Loucy (cell line): ENCODE results near the gene CHEK2.
"Not testable (repeated sequence)": the region's sequence is repeated elsewhere in the genome, so short reads cannot be mapped to it uniquely, and the experiment has no call there.

ENCODE experiments used
- H2AFZ ChIP-seq: fragments of 200-600 bp; sonication (generic); 2 replicates; pipeline ENCODE4 v1.6.0; 2016; ENCODE audit warnings: antibody characterized with exemption, mild to moderate bottlenecking, low read length, moderate library complexity
- H3F3A ChIP-seq: fragments of 200-600 bp; 2 replicates; pipeline ENCODE4 v1.6.0; 2016; ENCODE audit warnings: antibody characterized with exemption, low read depth, mild to moderate bottlenecking
- H3K27me3 ChIP-seq: fragments of 200-600 bp; sonication (generic); 2 replicates; pipeline ENCODE4 v1.6.1; 2014; ENCODE audit warnings: low read length, mild to moderate bottlenecking; ENCODE audit not compliant: insufficient read depth, poor library complexity, severe bottlenecking
- H3K36me3 ChIP-seq: fragments of 200-600 bp; sonication (generic); 2 replicates; pipeline ENCODE4 v1.6.1; 2016; ENCODE audit warnings: low read length; ENCODE audit not compliant: insufficient read depth
- H3K4me1 ChIP-seq: fragments of 200-600 bp; sonication (generic); 2 replicates; pipeline ENCODE4 v1.5.1; 2014; ENCODE audit warnings: low read length, mild to moderate bottlenecking; ENCODE audit not compliant: insufficient read depth, poor library complexity, severe bottlenecking
- H3K4me2 ChIP-seq: fragments of 200-600 bp; sonication (generic); 2 replicates; pipeline ENCODE4 v1.6.0; 2014; ENCODE audit warnings: antibody characterized with exemption, low read length, low read depth, mild to moderate bottlenecking; ENCODE audit not compliant: poor library complexity, severe bottlenecking
- H3K4me3 ChIP-seq: fragments of 200-600 bp; sonication (generic); 2 replicates; pipeline ENCODE4 v1.5.1; 2014; ENCODE audit warnings: low read length, mild to moderate bottlenecking, mixed read lengths; ENCODE audit not compliant: poor library complexity, severe bottlenecking
- H3K79me2 ChIP-seq: fragments of 200-600 bp; sonication (generic); 2 replicates; pipeline ENCODE4 v1.6.1; 2014; ENCODE audit warnings: low read length; ENCODE audit not compliant: insufficient read depth
- H3K9ac ChIP-seq: fragments of 200-600 bp; sonication (generic); 2 replicates; pipeline ENCODE4 v1.6.0; 2014; ENCODE audit warnings: mild to moderate bottlenecking, low read depth, low read length, moderate library complexity; ENCODE audit not compliant: poor library complexity, severe bottlenecking
- H3K9me2 ChIP-seq: fragments of 200-600 bp; sonication (generic); replicated peaks from 2 replicates; pipeline ENCODE4 v1.6.1; 2016; ENCODE audit warnings: low read depth, low read length, mixed read lengths
- H3K9me3 ChIP-seq: fragments of 200-600 bp; sonication (generic); 2 replicates; pipeline ENCODE4 v1.6.1; 2014; ENCODE audit warnings: mild to moderate bottlenecking, antibody characterized with exemption, low read length, low read depth; ENCODE audit not compliant: insufficient read depth
- H4K20me1 ChIP-seq: fragments of 200-600 bp; sonication (generic); 2 replicates; pipeline ENCODE4 v1.6.0; 2014; ENCODE audit warnings: antibody characterized with exemption, low read length, mild to moderate bottlenecking; ENCODE audit not compliant: insufficient read depth, poor library complexity, severe bottlenecking
- EZH2phosphoT487 ChIP-seq: fragments of 200-600 bp; IDR thresholded peaks from 2 replicates; pipeline ENCODE4 v1.6.1; 2018; ENCODE audit warnings: antibody characterized with exemption, mild to moderate bottlenecking, moderate library complexity, borderline replicate concordance
- TF ChIP-seq, protein P1 (sequence below): fragments of 200-600 bp; sonication (generic); conservative IDR thresholded peaks from 2 replicates; pipeline ENCODE4 v1.5.1; 2014; ENCODE audit warnings: mild to moderate bottlenecking, antibody characterized with exemption, low read length

CHEK2 gene

DNA sequence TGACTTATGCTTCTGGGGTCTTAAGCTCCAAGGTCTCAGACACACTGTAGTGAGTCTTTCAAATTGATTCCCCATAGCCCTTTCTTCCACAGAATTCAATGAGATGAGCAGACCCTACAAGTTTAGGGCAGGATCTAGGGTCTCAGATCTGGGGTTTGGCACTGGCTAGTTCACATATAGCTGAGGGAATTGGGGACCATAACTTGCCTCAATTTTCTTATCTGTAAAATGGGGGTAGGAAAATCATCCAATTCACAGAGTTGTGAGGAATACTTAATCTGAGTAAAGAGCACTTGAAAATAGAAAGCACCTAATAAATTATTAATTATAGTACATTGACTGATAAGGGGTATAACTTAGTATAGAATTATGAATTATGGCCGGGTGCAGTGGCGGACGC is 25.0 kb upstream of the CHEK2 start:
- TF ChIP-seq, protein P1, sequence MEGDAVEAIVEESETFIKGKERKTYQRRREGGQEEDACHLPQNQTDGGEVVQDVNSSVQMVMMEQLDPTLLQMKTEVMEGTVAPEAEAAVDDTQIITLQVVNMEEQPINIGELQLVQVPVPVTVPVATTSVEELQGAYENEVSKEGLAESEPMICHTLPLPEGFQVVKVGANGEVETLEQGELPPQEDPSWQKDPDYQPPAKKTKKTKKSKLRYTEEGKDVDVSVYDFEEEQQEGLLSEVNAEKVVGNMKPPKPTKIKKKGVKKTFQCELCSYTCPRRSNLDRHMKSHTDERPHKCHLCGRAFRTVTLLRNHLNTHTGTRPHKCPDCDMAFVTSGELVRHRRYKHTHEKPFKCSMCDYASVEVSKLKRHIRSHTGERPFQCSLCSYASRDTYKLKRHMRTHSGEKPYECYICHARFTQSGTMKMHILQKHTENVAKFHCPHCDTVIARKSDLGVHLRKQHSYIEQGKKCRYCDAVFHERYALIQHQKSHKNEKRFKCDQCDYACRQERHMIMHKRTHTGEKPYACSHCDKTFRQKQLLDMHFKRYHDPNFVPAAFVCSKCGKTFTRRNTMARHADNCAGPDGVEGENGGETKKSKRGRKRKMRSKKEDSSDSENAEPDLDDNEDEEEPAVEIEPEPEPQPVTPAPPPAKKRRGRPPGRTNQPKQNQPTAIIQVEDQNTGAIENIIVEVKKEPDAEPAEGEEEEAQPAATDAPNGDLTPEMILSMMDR = no peak
- TF ChIP-seq EZH2phosphoT487 = no peak

DNA sequence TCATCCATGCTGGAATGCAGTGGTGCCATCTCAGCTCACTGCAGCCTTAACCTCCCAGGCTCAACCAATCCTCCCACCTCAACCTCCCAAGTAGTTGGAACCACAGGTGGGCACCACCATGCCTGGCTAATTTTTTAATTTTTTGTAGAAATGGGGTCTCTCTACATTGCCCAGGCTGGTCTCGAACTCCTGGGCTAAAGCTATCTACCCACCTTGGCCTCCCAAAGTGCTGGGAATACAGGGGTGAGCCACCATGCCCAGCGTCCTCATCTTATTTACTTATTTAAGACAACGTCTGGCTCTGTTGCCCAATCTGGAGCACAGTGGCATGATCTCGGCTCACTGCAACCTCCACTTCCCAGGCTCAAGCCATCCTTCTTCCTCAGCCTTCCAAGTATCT is 20.4 kb upstream of the CHEK2 start:
- H3K4me1 ChIP-seq, H3F3A ChIP-seq, H3K36me3 ChIP-seq, H3K9ac ChIP-seq, H3K9me2 ChIP-seq, H4K20me1 ChIP-seq, H3K4me3 ChIP-seq, H2AFZ ChIP-seq, H3K79me2 ChIP-seq, H3K27me3 ChIP-seq, H3K4me2 ChIP-seq, H3K9me3 ChIP-seq: not testable (repeated sequence)

More for the DNA sequence above, 25.0 kb upstream of the CHEK2 start:
- Histone ChIP-seq H3K9ac (no peak overlapping the region), H4K20me1 (no peaks in the 10 kb centered on the region), H3K79me2 (no peaks in the 10 kb centered on the region), H3K9me2 (no peaks in the 10 kb centered on the region), H3K36me3 (no peaks in the 10 kb centered on the region), H3F3A (no peaks in the 10 kb centered on the region), H3K4me2 (no peak overlapping the region), H3K4me1 (no peaks in the 10 kb centered on the region), H2AFZ (no peak overlapping the region), H3K27me3 (no peaks in the 10 kb centered on the region), H3K4me3 (no peak overlapping the region), H3K9me3 (no peaks in the 10 kb centered on the region)

DNA sequence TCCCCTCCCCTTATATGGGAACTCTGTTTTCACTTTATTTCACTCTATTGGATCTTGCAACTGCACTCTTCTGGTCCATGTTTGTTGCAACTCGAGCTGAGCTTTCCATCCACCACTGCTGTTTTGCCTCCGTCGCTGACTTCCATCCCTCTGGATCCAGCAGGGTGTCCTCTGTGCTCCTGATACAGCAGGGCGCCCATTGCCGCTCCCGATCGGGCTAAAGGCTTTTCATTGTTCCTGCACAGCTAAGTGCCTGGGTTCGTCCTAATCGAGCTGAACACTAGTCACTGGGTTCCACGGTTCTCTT is 19.8 kb upstream of the CHEK2 start:
- no peaks in the 10 kb centered on the region for H3K9me3 ChIP-seq
- peaks cover 6% of the 10 kb centered on the region for H3K4me1 ChIP-seq
- H2AFZ ChIP-seq = no peak overlapping the region
- no peaks in the 10 kb centered on the region for H3K9me2 ChIP-seq
- no peaks in the 10 kb centered on the region for H3F3A ChIP-seq
- no peak overlapping the region for H3K4me2 ChIP-seq
- H3K9ac ChIP-seq = no peak overlapping the region
- no peaks in the 10 kb centered on the region for H3K79me2 ChIP-seq
- no peaks in the 10 kb centered on the region for H4K20me1 ChIP-seq
- H3K4me3 ChIP-seq = no peak overlapping the region
- TF ChIP-seq, protein P1 = no peak
- no peak for TF ChIP-seq EZH2phosphoT487
- H3K36me3 ChIP-seq = no peaks in the 10 kb centered on the region
- no peaks in the 10 kb centered on the region for H3K27me3 ChIP-seq

DNA sequence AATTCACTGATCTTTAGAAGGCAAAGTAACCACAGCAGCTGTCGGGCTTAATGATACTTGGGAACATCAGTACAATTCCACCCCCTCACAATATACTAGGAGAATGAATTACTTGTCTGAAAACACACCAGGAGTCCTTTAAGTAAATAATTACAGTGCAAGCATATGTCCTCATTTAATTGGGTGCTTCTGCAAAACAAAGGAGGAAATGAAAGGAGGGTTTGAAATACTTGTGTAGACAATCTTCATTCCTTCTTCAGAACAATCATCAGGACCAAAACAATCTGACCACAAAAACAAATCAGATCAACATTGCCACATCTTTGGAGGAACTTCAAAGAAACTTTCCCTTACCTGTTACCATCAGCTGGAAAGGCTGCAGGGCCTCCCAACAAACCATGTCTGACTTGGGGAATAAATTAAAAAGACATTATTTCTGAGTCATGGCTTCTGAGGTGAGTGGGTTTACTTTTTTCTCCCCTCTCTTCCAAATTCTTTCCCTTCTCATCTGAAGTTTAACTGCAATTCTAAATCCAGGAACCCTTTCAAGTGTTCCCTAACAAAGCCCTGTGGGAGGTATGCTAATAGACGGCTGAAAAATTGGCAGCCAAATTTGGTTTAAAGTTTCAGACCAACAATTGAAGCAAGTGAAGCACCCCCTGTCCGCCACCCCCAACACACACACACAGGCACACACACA is 18.4 kb upstream of the CHEK2 start:
- Histone ChIP-seq H3K9me3 (no peaks in the 10 kb centered on the region), H3K4me1 (peaks cover 6% of the 10 kb centered on the region), H3F3A (no peaks in the 10 kb centered on the region), H3K79me2 (no peaks in the 10 kb centered on the region), H3K9me2 (no peaks in the 10 kb centered on the region), H3K27me3 (no peaks in the 10 kb centered on the region), H3K4me3 (no peak overlapping the region), H3K4me2 (peak overlapping the region; percentile 32), H4K20me1 (no peaks in the 10 kb centered on the region), H2AFZ (no peak overlapping the region), H3K36me3 (no peaks in the 10 kb centered on the region), H3K9ac (no peak overlapping the region)
- TF ChIP-seq, protein P1 = no peak
- no peak for TF ChIP-seq EZH2phosphoT487

DNA sequence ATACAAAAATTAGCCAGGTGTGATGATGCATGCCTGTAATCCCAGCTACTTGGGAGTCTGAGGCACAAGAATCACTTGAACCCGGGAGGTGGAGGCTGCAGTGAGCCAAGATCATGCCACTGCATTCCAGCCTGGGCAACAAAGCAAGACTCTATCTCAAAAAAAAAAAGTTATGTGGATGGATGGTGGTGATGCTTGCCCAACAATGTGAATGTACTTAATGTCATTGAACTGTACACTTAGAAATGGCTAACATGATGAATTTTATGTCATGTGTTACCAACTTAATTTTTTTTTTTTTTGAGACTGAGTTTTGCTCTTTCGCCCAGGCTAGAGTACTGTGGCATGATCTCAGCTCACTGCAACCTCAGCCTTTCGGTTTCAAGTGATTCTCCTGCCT is 12.9 kb upstream of the CHEK2 start:
- not testable (repeated sequence) for H2AFZ ChIP-seq, H3K36me3 ChIP-seq, H3K9me2 ChIP-seq, H3K9ac ChIP-seq, H4K20me1 ChIP-seq, H3K4me1 ChIP-seq, H3F3A ChIP-seq, H3K79me2 ChIP-seq, H3K4me3 ChIP-seq, H3K4me2 ChIP-seq, H3K27me3 ChIP-seq, H3K9me3 ChIP-seq
